ENCODE results near the gene FRMD8. TPM values are rescaled to one million over a fixed set of nuclear protein-coding genes. Genes with fewer than 3 reads are reported as not detected.

The FRMD8 gene
- total and polyA plus RNA-seq, 4 donors = 2.8 to 22.8 (median 15.0) TPM

DNA sequence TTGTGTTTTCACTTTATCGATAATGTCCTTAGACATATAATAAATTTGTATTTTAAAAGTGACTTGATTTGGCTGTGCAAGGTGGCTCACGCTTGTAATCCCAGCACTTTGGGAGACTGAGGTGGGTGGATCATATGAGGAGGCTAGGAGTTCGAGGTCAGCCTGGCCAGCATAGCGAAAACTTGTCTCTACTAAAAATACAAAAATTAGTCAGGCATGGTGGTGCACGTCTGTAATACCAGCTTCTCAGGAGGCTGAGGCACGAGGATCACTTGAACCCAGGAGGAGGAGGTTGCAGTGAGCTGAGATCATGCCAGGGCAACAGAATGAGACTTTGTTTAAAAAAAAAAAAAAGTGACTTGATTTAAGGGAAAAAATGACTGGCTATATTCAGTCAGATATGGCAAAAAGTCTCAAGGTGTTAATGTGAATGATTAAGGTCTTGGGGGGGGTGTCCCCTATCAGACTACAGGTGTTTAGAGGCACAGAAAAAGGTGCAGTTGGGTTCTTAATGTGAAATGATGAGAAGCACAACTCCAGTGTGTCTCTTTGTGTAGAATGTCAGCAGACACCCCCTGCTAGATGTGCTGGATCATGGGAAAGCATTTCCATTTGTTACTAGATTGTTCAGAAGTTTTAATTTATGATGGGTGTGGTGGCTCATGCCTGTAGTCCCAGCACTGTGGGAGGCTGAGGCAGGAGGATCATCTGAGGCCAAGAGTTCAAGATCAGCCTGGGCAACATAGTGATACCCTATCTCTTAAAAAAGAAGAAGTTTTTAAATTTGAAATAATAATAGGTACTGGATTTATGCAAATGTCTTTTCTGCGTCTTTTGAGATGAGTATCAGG is 53.1 kb downstream of the FRMD8 start:
- H3K4me3 ChIP-seq (ENCODE audit: low read depth in 1 of 3, low read length in 3 of 3) = no peak overlapping the region
- no peak overlapping the region for H3K9ac ChIP-seq (ENCODE audit: low read depth in 1 of 2, low read length in 2 of 2)
- DNase-seq (ENCODE audit: low spot score) = no peak
- no peaks in the 10 kb centered on the region for H3K27me3 ChIP-seq (ENCODE audit: control insufficient read depth in 4 of 4, insufficient read depth in 4 of 4, low read length in 3 of 4)
- no peaks in the 10 kb centered on the region for H3K9me3 ChIP-seq (ENCODE audit: control insufficient read depth in 4 of 4, low read length in 3 of 4)
- WGBS = 72% methylated on average over 7 of the region's 7 CpGs
- TF ChIP-seq RAD21 (IDR thresholded peaks at IDR 0.05) = no peak
- no peak for TF ChIP-seq HNF4G (IDR thresholded peaks at IDR 0.05)
- peak; percentile 10 for TF ChIP-seq NR2F2 (IDR thresholded peaks at IDR 0.05)
- TF ChIP-seq, protein P1, sequence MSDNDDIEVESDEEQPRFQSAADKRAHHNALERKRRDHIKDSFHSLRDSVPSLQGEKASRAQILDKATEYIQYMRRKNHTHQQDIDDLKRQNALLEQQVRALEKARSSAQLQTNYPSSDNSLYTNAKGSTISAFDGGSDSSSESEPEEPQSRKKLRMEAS (IDR thresholded peaks at IDR 0.05) = no peak
- peak in 1 of 2 donors; percentile 28 for TF ChIP-seq JUND (IDR thresholded peaks at IDR 0.05)
- peaks cover 0 to 30% (median 11%) of the 10 kb centered on the region in 4 donors for H3K4me1 ChIP-seq (ENCODE audit: control insufficient read depth in 4 of 4, insufficient read depth in 4 of 4, low read length in 3 of 4)
- H3K27ac ChIP-seq (ENCODE audit: low read depth in 1 of 2, low read length in 2 of 2) = peak overlapping the region; percentile 48 to 52
- peaks cover 5 to 27% (median 12%) of the 10 kb centered on the region in 4 donors for H3K36me3 ChIP-seq (ENCODE audit: control insufficient read depth in 4 of 4, insufficient read depth in 3 of 4, low read depth in 1 of 4, low read length in 3 of 4)

GRCh38 chr11:65440831-65441499 is 54.5 kb downstream of the FRMD8 start:
- 37% methylated on average over 8 of the region's 8 CpGs for WGBS
- no peak for DNase-seq (ENCODE audit: low spot score)

GRCh38 chr11:65442842-65443331 is 56.5 kb downstream of the FRMD8 start:
- TF ChIP-seq FOXA2 (IDR thresholded peaks at IDR 0.05) = no peak
- TF ChIP-seq EGR1 (IDR thresholded peaks at IDR 0.05; ENCODE audit: low read depth in 2 of 2) = peak; percentile 4 to 6
- Histone ChIP-seq H3K9ac (ENCODE audit: low read depth in 1 of 2, low read length in 2 of 2) (no peak overlapping the region), H3K4me1 (ENCODE audit: control insufficient read depth in 4 of 4, insufficient read depth in 4 of 4, low read length in 3 of 4) (peaks cover 0 to 10% (median 4%) of the 10 kb centered on the region in 4 donors), H3K4me3 (ENCODE audit: low read depth in 1 of 3, low read length in 3 of 3) (no peak overlapping the region), H3K27ac (ENCODE audit: low read depth in 1 of 2, low read length in 2 of 2) (peak overlapping the region; percentile 53 to 72), H3K36me3 (ENCODE audit: control insufficient read depth in 4 of 4, insufficient read depth in 3 of 4, low read depth in 1 of 4, low read length in 3 of 4) (peaks cover 3 to 14% (median 4%) of the 10 kb centered on the region in 4 donors), H3K9me3 (ENCODE audit: control insufficient read depth in 4 of 4, low read length in 3 of 4) (no peaks in the 10 kb centered on the region), H3K27me3 (ENCODE audit: control insufficient read depth in 4 of 4, insufficient read depth in 4 of 4, low read length in 3 of 4) (no peaks in the 10 kb centered on the region)
- no peak for DNase-seq (ENCODE audit: low spot score)
- 42% methylated on average over 9 of the region's 9 CpGs for WGBS

More at GRCh38 chr11:65440831-65441499, 54.5 kb downstream of the FRMD8 start:
- Histone ChIP-seq H3K27me3 (ENCODE audit: control insufficient read depth in 4 of 4, insufficient read depth in 4 of 4, low read length in 3 of 4) (no peaks in the 10 kb centered on the region), H3K9ac (ENCODE audit: low read depth in 1 of 2, low read length in 2 of 2) (no peak overlapping the region), H3K4me1 (ENCODE audit: control insufficient read depth in 4 of 4, insufficient read depth in 4 of 4, low read length in 3 of 4) (peaks cover 0 to 20% (median 7%) of the 10 kb centered on the region in 4 donors), H3K4me3 (ENCODE audit: low read depth in 1 of 3, low read length in 3 of 3) (no peak overlapping the region), H3K27ac (ENCODE audit: low read depth in 1 of 2, low read length in 2 of 2) (peak overlapping the region; percentile 27 to 52), H3K36me3 (ENCODE audit: control insufficient read depth in 4 of 4, insufficient read depth in 3 of 4, low read depth in 1 of 4, low read length in 3 of 4) (peaks cover 3 to 23% (median 6%) of the 10 kb centered on the region in 4 donors), H3K9me3 (ENCODE audit: control insufficient read depth in 4 of 4, low read length in 3 of 4) (no peaks in the 10 kb centered on the region)
- TF ChIP-seq GABPA (IDR thresholded peaks at IDR 0.05 in 1 of 2, conservative IDR thresholded peaks at IDR 0.05 in 1 of 2) (no peak), EGR1 (IDR thresholded peaks at IDR 0.05; ENCODE audit: low read depth in 2 of 2) (no peak), RXRA (IDR thresholded peaks at IDR 0.05) (peak in 1 of 2 donors; percentile 2), HNF4A (conservative IDR thresholded peaks at IDR 0.05) (peak in 1 of 2 donors; percentile 11), SP1 (IDR thresholded peaks at IDR 0.05) (no peak), TAF1 (conservative IDR thresholded peaks at IDR 0.05) (no peak), YY1 (IDR thresholded peaks at IDR 0.05) (no peak)
- TF ChIP-seq, protein P2, sequence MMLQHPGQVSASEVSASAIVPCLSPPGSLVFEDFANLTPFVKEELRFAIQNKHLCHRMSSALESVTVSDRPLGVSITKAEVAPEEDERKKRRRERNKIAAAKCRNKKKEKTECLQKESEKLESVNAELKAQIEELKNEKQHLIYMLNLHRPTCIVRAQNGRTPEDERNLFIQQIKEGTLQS (IDR thresholded peaks at IDR 0.05) = no peak
- TF ChIP-seq, protein P1 (IDR thresholded peaks at IDR 0.05) = no peak
- TF ChIP-seq, protein P3, sequence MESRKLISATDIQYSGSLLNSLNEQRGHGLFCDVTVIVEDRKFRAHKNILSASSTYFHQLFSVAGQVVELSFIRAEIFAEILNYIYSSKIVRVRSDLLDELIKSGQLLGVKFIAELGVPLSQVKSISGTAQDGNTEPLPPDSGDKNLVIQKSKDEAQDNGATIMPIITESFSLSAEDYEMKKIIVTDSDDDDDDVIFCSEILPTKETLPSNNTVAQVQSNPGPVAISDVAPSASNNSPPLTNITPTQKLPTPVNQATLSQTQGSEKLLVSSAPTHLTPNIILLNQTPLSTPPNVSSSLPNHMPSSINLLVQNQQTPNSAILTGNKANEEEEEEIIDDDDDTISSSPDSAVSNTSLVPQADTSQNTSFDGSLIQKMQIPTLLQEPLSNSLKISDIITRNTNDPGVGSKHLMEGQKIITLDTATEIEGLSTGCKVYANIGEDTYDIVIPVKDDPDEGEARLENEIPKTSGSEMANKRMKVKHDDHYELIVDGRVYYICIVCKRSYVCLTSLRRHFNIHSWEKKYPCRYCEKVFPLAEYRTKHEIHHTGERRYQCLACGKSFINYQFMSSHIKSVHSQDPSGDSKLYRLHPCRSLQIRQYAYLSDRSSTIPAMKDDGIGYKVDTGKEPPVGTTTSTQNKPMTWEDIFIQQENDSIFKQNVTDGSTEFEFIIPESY (IDR thresholded peaks at IDR 0.05) = no peak
